ENCODE results near the gene RAET1E. TPM values are rescaled to one million over a fixed set of nuclear protein-coding genes. Genes with fewer than 3 reads are reported as not detected.
"Not testable (repeated sequence)": the region's sequence is repeated elsewhere in the genome, so short reads cannot be mapped to it uniquely, and the experiment has no call there.

Gene RAET1E
- total and polyA plus RNA-seq, 12 donors: 0.15 to 1.4 (median 0.41) TPM; not detected in 3

GRCh38 chr6:149910721-149911151 is 12.8 kb upstream of the RAET1E start:
- no peak for DNase-seq
- Histone ChIP-seq H3K4me3 (no peak overlapping the region), H3K27me3 (no peaks in the 10 kb centered on the region), H3K4me1 (peaks cover 0 to 6% (median 4%) of the 10 kb centered on the region in 9 donors), H3K36me3 (no peaks in the 10 kb centered on the region), H3K9me3 (peaks cover 0 to 14% (median 0%) of the 10 kb centered on the region in 11 donors), H3K27ac (no peak overlapping the region)
- no peak for ATAC-seq
- intact Hi-C loops (cut with DNase I): loop anchor here in 1 of 10 donors (2.0 kb wide), 1 partner anchor 24 kb away; no protein-coding TSS in a partner anchor
- no peak for TF ChIP-seq CTCF (IDR thresholded peaks at IDR 0.05)
- 93 to 96% methylated on average over 23 of the region's 23 CpGs for WGBS, 2 donors

- no peak for ATAC-seq
- WGBS, 2 donors: 78 to 95% methylated on average over 9 of the region's 9 CpGs
These were observed 12.0 kb upstream of the RAET1E start for GRCh38 chr6:149909701-149910470.

GRCh38 chr6:149908480-149908879 is 10.6 kb upstream of the RAET1E start:
- H3K27me3 ChIP-seq; intact Hi-C loops (cut with DNase I); DNase-seq; H3K36me3 ChIP-seq; H3K4me3 ChIP-seq; H3K27ac ChIP-seq; ATAC-seq: not testable (repeated sequence)
- Histone ChIP-seq H3K4me1 (peaks cover 0 to 13% (median 9%) of the 10 kb centered on the region in 9 donors), H3K9me3 (peaks cover 0 to 14% (median 0%) of the 10 kb centered on the region in 11 donors)
- 67 to 79% methylated on average over 4 of the region's 4 CpGs for WGBS, 2 donors

More at GRCh38 chr6:149909701-149910470, 12.0 kb upstream of the RAET1E start:
- peaks cover 0 to 14% (median 0%) of the 10 kb centered on the region in 11 donors for H3K9me3 ChIP-seq
- no peaks in the 10 kb centered on the region for H3K27me3 ChIP-seq
- H3K27ac ChIP-seq: no peak overlapping the region
- intact Hi-C loops (cut with DNase I): loop anchor here in 1 of 10 donors (2.0 kb wide), 1 partner anchor 23 kb away; no protein-coding TSS in a partner anchor
- H3K4me3 ChIP-seq: no peak overlapping the region
- TF ChIP-seq CTCF (IDR thresholded peaks at IDR 0.05): no peak
- no peak for DNase-seq
- H3K4me1 ChIP-seq: peaks cover 0 to 13% (median 9%) of the 10 kb centered on the region in 9 donors
- H3K36me3 ChIP-seq: no peaks in the 10 kb centered on the region

GRCh38 chr6:149907317-149907716 is 9.4 kb upstream of the RAET1E start:
- 85 to 92% methylated on average over 2 of the region's 2 CpGs for WGBS, 2 donors
- H3K27ac ChIP-seq: no peak overlapping the region
- DNase-seq (no peak), ATAC-seq (no peak)
- no peak overlapping the region for H3K4me3 ChIP-seq
- no peaks in the 10 kb centered on the region for H3K27me3 ChIP-seq
- H3K4me1 ChIP-seq: peaks cover 0 to 13% (median 9%) of the 10 kb centered on the region in 9 donors
- peaks cover 0 to 14% (median 0%) of the 10 kb centered on the region in 11 donors for H3K9me3 ChIP-seq
- H3K36me3 ChIP-seq: no peaks in the 10 kb centered on the region
- intact Hi-C loops (cut with DNase I): no loop called here
- no peak for TF ChIP-seq CTCF (IDR thresholded peaks at IDR 0.05)

GRCh38 chr6:149906405-149906804 is 8.5 kb upstream of the RAET1E start:
- intact Hi-C loops (cut with DNase I): no loop called here
- no peaks in the 10 kb centered on the region for H3K36me3 ChIP-seq
- no peaks in the 10 kb centered on the region for H3K27me3 ChIP-seq
- H3K4me1 ChIP-seq: peaks cover 0 to 13% (median 9%) of the 10 kb centered on the region in 9 donors
- TF ChIP-seq CTCF (IDR thresholded peaks at IDR 0.05): no peak
- ATAC-seq: no peak
- H3K9me3 ChIP-seq: peaks cover 0 to 14% (median 0%) of the 10 kb centered on the region in 11 donors
- WGBS, 2 donors: 97 to 99% methylated on average over 4 of the region's 4 CpGs
- DNase-seq: no peak
- no peak overlapping the region for H3K4me3 ChIP-seq
- H3K27ac ChIP-seq: no peak overlapping the region

Data from heart right ventricle (tissue), 16 donors.